ENCODE results near the gene RAB20.

DNA sequence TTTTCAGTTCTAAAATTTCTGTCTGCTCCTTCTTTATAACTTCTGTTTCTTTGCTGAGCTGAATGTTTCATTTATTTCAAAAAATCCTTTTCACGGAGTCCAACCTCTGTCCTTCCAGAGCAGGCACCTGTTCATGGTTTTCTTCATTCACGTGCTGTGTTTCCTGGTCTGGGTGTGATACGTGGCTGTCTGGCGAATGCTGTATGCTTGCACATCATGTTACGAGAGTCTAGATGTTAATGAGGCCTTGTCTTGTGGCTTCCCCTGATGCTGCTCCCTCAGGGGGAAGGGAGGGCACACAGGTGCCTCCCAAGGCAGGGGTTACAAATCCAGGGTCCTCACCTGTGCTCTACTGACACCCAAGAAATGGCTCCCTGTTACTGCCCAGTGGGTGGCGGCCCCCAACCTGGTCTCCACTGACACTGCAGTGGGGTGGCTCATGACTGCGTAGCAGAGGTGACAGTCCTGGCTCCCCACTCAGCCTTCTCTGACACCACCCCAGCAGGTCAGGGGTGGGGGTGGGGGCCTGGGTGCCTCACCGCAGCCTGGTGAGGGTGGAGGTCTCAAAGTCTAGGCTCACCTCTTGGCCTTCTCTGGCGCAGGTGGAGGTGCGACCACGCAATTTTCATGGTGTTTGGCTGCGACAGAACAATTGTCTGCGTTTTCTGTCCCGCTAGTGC is 20.1 kb upstream of the RAB20 start:
- TF ChIP-seq, protein P1, sequence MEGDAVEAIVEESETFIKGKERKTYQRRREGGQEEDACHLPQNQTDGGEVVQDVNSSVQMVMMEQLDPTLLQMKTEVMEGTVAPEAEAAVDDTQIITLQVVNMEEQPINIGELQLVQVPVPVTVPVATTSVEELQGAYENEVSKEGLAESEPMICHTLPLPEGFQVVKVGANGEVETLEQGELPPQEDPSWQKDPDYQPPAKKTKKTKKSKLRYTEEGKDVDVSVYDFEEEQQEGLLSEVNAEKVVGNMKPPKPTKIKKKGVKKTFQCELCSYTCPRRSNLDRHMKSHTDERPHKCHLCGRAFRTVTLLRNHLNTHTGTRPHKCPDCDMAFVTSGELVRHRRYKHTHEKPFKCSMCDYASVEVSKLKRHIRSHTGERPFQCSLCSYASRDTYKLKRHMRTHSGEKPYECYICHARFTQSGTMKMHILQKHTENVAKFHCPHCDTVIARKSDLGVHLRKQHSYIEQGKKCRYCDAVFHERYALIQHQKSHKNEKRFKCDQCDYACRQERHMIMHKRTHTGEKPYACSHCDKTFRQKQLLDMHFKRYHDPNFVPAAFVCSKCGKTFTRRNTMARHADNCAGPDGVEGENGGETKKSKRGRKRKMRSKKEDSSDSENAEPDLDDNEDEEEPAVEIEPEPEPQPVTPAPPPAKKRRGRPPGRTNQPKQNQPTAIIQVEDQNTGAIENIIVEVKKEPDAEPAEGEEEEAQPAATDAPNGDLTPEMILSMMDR (IDR thresholded peaks at IDR 0.05; ENCODE audit: insufficient read depth, low read length): no peak
- TF ChIP-seq POLR2AphosphoS5 (IDR thresholded peaks at IDR 0.05; ENCODE audit: low read depth): no peak
- TF ChIP-seq GABPA (IDR thresholded peaks at IDR 0.05; ENCODE audit: low read depth): no peak
- TF ChIP-seq SPI1 (IDR thresholded peaks at IDR 0.05; ENCODE audit: borderline replicate concordance, low read depth): no peak
